ENCODE data around the gene DROSHA. TPM values are rescaled to one million over a fixed set of nuclear protein-coding genes. Genes with fewer than 3 reads are reported as not detected.

Gene DROSHA

Small RNAs within 50 kb of the gene (small RNA-seq; reads per million reads assigned to genes)
- gene RF00019, result not detected

Measured in skeletal muscle satellite cell (primary cell).